IMR-90 (cell line): ENCODE measurements around the gene ARHGEF38.

Experiments
- CEBPB ChIP-seq: IDR thresholded peaks from 2 replicates; pipeline ENCODE4 v1.6.1; 2012; ENCODE audit warnings: low read depth, low read length, improper control_type of control experiment
- CHD1 ChIP-seq: IDR thresholded peaks from 2 replicates; pipeline ENCODE4 v1.6.1; 2012; ENCODE audit warnings: low read depth, low read length, improper control_type of control experiment
- FOS ChIP-seq: fragments of 150-350 bp; IDR thresholded peaks from 2 replicates; pipeline ENCODE4 v1.6.1; 2016; ENCODE audit warnings: low read depth, low read length
- MAFK ChIP-seq: IDR thresholded peaks from 2 replicates; pipeline ENCODE4 v1.6.1; 2012; ENCODE audit warnings: low read depth, low read length, improper control_type of control experiment
- MAZ ChIP-seq: IDR thresholded peaks from 2 replicates; pipeline ENCODE4 v1.6.1; 2012; ENCODE audit warnings: low read depth, mild to moderate bottlenecking, low read length, improper control_type of control experiment, moderate library complexity, borderline replicate concordance
- MXI1 ChIP-seq: IDR thresholded peaks from 2 replicates; pipeline ENCODE4 v1.6.1; 2012; ENCODE audit warnings: low read depth, mild to moderate bottlenecking, low read length, moderate library complexity, borderline replicate concordance
- POLR2A ChIP-seq: IDR thresholded peaks from 2 replicates; pipeline ENCODE4 v1.6.1; 2012; ENCODE audit warnings: mild to moderate bottlenecking, low read depth, low read length
- RAD21 ChIP-seq: IDR thresholded peaks from 2 replicates; pipeline ENCODE4 v1.6.1; 2012; ENCODE audit warnings: low read length, improper control_type of control experiment
- RCOR1 ChIP-seq: IDR thresholded peaks from 2 replicates; pipeline ENCODE4 v1.6.1; 2012; ENCODE audit warnings: mild to moderate bottlenecking, low read length, improper control_type of control experiment; ENCODE audit not compliant: insufficient replicate concordance
- RFX5 ChIP-seq: IDR thresholded peaks from 2 replicates; pipeline ENCODE4 v1.8.0; 2012; ENCODE audit warnings: low read depth, mild to moderate bottlenecking, low read length, moderate library complexity
- SMC3 ChIP-seq: fragments of 150-350 bp; IDR thresholded peaks from 2 replicates; pipeline ENCODE4 v1.6.1; 2016; ENCODE audit warnings: low read depth, mild to moderate bottlenecking, antibody characterized with exemption, low read length, moderate library complexity
- TF ChIP-seq, protein P1 (sequence below): conservative IDR thresholded peaks from 2 replicates; pipeline ENCODE4 v1.5.1; 2012; ENCODE audit warnings: mild to moderate bottlenecking, low read depth, low read length, improper control_type of control experiment

DNA sequence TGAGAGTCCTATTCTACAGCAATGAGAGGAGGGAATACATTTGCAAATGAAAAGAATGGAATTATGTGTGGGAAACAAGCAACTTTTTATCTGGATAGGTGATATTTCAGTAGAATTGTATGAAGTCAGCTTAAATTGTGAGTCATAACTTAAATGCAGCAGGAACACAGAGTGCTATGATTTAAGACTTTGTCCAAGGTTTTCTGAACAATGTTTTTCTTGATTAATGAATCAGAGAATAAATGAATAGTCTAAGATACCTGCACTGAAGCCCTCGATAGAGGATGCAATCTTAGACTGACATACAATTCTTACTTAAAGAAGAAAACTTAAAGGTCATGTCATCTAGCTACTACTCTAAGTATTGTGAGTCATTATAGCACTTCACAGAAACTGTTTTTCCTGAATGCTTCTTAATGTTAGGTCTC is 8.0 kb downstream of the ARHGEF38 start:
- TF ChIP-seq, protein P1, sequence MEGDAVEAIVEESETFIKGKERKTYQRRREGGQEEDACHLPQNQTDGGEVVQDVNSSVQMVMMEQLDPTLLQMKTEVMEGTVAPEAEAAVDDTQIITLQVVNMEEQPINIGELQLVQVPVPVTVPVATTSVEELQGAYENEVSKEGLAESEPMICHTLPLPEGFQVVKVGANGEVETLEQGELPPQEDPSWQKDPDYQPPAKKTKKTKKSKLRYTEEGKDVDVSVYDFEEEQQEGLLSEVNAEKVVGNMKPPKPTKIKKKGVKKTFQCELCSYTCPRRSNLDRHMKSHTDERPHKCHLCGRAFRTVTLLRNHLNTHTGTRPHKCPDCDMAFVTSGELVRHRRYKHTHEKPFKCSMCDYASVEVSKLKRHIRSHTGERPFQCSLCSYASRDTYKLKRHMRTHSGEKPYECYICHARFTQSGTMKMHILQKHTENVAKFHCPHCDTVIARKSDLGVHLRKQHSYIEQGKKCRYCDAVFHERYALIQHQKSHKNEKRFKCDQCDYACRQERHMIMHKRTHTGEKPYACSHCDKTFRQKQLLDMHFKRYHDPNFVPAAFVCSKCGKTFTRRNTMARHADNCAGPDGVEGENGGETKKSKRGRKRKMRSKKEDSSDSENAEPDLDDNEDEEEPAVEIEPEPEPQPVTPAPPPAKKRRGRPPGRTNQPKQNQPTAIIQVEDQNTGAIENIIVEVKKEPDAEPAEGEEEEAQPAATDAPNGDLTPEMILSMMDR = no peak
- TF ChIP-seq RAD21 (no peak), SMC3 (no peak), POLR2A (no peak), MAFK (no peak), CEBPB (no peak), RFX5 (no peak), RCOR1 (no peak), CHD1 (no peak), MAZ (no peak), MXI1 (no peak), FOS (no peak)
